Hepatic stellate cell (primary cell): ENCODE measurements around the gene DUSP22.

Source experiments
- DNase-seq: peaks from one replicate; pipeline ENCODE4 v3.0.0; 2011; ENCODE audit warnings: low spot score

DUSP22 gene

GRCh38 chr6:340186-340955 is 48.1 kb downstream of the DUSP22 start:
- no peak for DNase-seq

- no peak for DNase-seq
Observed at GRCh38 chr6:340991-341827, 48.9 kb downstream of the DUSP22 start.

GRCh38 chr6:341914-342831 is 49.9 kb downstream of the DUSP22 start:
- no peak for DNase-seq

GRCh38 chr6:342832-343179 is 50.5 kb downstream of the DUSP22 start:
- no peak for DNase-seq

GRCh38 chr6:343226-343935 is 51.1 kb downstream of the DUSP22 start:
- no peak for DNase-seq

GRCh38 chr6:343960-344815 is 51.9 kb downstream of the DUSP22 start:
- DNase-seq, result no peak

GRCh38 chr6:344816-345340 is 52.6 kb downstream of the DUSP22 start:
- no peak for DNase-seq

GRCh38 chr6:345747-346385 is 53.6 kb downstream of the DUSP22 start:
- DNase-seq, result no peak

- DNase-seq, result no peak
Observed at GRCh38 chr6:346386-347030, 54.2 kb downstream of the DUSP22 start.

GRCh38 chr6:347232-347631 is 54.9 kb downstream of the DUSP22 start:
- DNase-seq, result no peak

- DNase-seq, result no peak
Observed at GRCh38 chr6:347951-348859, 55.9 kb downstream of the DUSP22 start.

GRCh38 chr6:348860-349396 is 56.6 kb downstream of the DUSP22 start:
- DNase-seq, result no peak

GRCh38 chr6:349491-349921 is 57.2 kb downstream of the DUSP22 start:
- DNase-seq, result no peak

GRCh38 chr6:350371-350770 is 58.1 kb downstream of the DUSP22 start:
- no peak for DNase-seq

GRCh38 chr6:351011-351866 is 59.0 kb downstream of the DUSP22 start:
- no peak for DNase-seq

- DNase-seq, result no peak
Observed at GRCh38 chr6:351867-352289, 59.6 kb downstream of the DUSP22 start.

GRCh38 chr6:352474-352873 is 60.2 kb downstream of the DUSP22 start:
- DNase-seq, result no peak
